Urothelium cell line (cell line): ENCODE measurements around the gene USP36.
"Not testable (repeated sequence)": the region's sequence is repeated elsewhere in the genome, so short reads cannot be mapped to it uniquely, and the experiment has no call there.

Source experiments
- DNase-seq: peaks from one replicate; pipeline ENCODE4 v3.0.0; 2011; ENCODE audit warnings: low spot score, mixed read lengths
- FAIRE-seq: peaks from 2 replicates; lab custom pipeline; 2011; peaks lifted over from hg19 to GRCh38; lab: Jason Lieb, UNC

The USP36 gene

DNA sequence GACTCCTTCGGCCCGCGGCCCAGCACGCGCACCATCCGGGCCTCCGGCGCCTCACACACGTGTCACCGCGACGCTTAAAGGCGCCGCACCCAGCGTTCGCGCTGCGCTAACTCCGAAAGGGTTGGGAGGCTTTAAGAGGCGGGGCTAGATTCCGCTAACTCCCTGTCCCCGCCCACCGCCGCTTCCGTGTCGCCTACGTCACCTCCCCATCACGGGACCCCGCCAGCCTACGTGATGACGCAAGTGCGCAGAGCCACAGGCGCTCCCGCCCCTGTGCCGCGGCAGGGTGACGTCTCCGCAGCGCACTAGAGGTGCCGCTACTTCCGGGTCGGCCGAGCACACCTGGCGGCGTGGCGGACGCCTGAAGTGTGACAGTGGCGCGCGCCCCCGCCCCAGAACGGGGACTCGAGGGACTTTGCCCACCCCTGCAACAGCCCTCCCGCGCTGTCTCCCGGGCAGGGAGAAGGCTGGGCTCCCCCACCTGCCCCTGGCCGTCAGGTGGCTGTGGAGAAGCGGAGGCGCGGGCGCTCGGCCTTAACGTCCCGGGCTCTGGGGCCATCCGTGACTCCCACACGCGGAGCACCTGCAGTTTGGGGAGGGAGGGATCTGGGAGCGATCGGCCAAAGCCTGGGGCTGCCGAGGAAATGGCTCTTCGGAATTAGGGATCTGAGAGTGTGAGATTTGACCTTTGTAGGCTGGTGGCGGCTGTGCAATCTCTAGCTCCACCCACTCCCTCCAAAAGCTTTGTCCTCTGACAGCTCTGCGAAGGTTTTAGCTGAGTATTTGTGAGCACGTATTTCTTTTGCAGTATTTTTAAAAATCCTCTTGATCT lies at the start of gene USP36:
Gene USP36, minus strand, starts transcription at position 35 of the 832 bp plus-strand sequence. CDS start 4,451 bp downstream, outside the sequence.
- FAIRE-seq, result peak; percentile 97
- peak; percentile 100 for DNase-seq

DNA sequence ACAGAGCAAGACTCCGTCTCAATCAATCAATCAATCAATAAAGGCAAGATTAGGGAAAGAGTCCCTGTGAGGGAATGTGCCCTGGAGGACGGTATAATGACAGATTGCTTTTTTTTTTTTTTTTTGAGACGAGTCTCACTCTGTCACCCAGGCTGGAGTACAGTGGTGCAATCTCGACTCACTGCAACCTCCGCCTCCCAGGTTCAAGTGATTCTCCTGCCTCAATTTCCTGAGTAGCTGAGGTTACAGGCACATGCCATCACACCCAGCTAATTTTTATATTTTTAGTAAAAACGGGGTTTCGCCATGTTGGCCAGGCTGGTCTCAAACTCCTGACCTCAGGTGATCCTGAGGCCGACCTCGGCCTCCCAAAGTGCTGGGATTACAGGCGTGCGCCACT lies 49.5 kb upstream of the USP36 start:
- not testable (repeated sequence) for DNase-seq, FAIRE-seq

DNA sequence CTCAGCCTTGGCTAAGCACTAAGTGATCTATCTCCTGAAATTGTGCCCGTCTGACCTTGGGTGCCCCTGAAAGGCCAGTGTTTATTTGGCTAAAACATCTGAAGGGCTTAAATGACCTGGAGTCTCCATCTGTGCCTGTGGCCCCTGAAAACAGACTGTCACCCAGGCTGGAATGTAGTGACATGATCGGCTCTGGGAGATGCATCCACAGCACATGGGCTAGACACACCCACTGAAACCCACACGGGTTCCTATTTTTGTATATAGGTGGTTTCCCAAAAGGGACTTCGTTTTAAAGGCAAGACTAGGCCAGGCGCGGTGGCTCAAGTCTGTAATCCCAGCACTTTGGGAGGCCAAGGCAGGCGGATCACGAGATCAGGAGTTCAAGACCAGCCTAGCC lies 48.9 kb upstream of the USP36 start:
- DNase-seq (no peak), FAIRE-seq (no peak)

DNA sequence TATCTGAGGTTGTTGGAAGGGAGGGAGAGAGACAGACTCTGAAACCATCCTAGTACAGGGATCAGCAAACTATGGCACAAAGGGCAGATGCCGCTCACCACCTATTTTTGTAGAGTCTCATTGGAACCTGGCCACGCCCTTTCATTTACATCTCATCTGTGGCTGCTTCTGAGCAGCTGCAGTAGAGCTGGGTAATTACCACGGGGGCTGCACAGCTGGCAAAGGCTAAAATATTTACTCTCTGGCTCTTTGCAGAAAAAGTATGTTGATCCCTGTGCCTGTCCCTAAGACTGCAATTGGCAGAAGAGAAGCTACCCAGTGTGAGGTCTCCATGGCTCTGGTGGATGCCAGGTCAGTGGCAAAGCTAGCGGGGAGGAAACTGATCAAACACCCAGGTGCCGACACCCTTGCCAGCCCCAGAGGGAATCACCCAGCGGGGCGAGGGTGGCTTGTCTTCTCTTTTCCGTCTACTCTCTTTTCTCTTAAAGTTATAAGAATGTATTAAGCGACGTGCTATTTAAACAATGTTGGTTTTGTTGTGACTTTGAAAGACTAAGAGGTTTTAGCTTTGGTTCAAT lies 48.4 kb upstream of the USP36 start:
- DNase-seq (no peak), FAIRE-seq (no peak)

DNA sequence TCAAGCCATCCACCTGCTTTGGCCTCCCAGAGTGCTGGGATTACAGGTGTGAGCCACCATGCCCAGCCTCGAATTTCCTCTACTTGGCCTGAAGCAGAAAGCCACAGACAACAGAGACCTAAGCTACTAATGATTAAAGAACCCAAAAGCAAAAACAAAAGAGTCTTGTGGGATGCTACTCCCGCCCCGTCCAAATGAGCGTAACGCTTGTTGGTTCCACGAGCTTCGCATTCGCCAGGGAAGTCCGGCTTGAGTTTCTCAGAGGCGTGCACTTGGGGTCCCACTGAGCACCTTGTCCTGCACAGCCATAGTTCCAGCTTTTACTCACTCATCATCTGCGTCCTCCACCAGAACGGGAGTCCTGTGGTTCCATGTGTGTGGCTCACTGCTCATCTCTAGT lies 46.3 kb upstream of the USP36 start:
- DNase-seq (no peak), FAIRE-seq (no peak)

DNA sequence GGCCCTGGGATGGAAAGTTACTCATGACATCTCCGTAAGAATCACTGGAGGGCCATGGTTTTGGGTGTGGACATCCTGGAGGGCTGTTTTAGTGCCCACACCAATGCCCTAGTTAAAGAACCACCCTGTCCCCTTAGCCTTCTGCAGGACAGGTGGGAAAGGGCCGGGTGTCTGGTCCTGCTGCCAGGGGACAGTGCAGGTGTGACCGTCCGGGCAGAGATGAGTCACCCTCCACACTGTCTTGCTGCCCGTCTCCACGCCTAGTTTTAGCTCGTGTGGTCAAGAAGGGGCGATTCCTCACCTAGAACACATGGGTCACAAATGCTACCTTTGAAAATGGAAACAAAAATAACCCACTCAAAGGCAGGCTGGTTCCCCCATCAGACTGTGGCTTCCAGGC lies 45.3 kb upstream of the USP36 start:
- DNase-seq, result no peak

DNA sequence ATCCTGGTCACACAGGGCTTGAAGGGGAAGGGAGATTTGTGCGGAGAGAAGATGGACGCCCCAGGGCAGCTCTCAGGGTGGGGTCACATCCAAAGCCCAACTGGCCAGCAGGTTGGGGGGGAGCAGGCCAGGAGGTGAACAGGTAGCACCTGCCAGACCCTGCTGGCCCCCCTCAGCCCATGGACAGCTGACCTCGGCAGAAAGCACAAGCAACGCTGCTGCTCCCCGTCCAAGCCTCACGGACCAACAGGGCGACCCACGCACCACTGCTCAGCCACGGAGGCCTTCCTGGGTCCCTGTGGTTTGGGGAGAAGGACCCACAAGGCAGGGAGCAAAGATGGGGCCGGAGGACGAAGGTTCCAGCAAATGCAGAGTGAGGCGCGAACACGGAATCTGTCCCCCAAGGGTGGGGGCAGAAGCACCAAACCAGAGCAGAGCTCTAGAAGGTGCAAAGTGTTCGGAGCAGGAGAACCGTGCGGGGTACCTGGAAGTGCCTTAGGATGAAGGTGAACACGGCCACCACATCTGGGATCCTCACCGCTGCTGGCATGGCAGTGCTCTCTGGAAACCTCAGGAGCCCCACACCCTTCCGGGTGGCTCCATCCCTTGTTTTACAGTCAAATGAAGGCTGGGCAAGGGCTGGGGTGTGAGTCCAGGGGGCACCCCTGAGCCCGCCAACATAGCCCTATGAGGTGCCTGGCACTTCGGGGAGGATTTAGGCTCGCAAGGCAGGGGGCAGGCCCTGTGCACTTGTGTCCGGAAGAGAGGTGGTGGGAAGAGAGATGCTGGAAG lies 44.5 kb upstream of the USP36 start:
- DNase-seq (no peak), FAIRE-seq (peak; percentile 77)

More for the DNA sequence above, 45.3 kb upstream of the USP36 start:
- FAIRE-seq, result peak; percentile 90

DNA sequence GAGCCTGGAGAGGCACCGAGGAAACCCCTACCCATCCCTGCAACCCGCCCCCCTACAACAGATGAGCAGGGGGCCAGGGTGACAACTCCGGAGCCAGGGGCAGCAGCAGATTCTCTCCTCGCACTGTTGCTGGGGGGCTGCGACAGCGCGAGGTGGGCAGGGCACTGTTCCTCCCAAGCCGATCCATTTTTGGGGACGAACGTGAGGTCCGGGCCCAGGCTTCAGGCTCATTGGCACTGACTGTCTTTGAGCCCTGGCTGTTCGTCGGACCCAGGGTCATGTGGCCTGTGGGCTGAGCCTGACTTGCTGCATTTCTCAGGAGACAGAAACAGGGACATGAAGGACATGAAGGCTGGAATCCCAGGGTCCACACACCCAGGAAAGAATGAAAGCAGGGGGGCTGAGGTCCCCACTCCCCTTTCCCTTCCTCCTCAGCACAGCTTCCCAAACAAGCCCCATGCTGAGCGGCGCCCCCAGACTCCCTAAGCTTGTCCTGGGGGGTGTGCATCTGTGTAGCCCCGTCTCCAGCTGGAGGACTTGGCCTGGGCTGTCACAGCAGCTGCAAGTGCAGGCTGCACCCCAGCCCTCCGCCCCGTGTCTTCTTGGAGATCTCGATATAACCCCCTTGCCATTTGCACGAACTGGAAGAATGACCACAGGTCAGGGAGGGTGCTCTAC lies 43.7 kb upstream of the USP36 start:
- DNase-seq (peak; percentile 45), FAIRE-seq (no peak)

DNA sequence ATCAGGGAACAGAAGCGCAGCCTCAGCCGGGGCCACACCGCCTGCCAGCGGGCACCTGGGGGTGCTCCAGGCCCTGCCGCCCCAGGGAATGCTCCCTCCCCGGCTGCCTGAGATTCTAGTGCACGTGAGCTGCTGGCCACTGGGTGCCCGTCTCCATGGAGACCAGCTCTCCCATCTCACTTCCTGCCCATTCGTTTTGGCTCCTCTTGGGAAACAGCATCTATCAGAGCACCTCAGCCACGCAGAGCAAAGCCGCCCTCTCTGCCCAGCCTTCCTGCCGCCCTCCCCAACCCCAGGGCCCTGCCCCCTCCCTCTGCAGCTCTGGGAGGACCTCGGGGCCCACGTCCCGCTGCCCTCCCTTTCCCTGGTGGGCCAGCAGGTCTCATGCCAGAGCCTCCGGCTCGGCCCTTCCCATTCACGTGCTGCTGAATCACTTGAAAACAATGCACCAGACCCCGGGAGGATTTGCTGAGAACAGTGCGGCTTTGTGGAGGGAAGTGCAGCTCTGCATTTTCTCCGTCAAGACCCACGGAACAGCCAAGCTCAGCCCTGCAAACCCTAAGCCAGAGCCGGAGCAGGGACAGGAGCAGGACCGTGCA lies 43.0 kb upstream of the USP36 start:
- DNase-seq (peak; percentile 97), FAIRE-seq (peak; percentile 97)

DNA sequence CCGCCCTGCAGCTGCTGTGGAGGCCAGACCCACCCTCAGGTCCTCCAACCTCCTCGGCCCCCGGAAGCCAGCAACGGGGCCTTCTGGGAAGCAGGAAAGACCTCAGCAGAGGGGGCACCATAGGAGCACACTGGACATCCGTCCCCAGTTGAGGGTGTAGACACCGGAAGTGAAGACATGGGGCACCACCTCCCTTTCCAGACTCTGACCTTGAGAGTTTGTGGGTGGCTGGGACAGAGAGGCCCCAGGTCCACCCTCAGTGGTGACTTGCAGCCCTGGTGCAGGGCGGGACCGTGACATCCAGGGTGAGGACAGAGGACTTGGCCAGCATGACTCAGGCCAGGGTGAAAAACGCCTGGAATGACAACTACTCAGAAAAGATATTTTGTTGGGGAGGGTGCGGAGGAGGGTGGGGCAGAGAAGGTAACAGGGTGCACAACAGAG lies 42.5 kb upstream of the USP36 start:
- DNase-seq (no peak), FAIRE-seq (peak; percentile 30)

DNA sequence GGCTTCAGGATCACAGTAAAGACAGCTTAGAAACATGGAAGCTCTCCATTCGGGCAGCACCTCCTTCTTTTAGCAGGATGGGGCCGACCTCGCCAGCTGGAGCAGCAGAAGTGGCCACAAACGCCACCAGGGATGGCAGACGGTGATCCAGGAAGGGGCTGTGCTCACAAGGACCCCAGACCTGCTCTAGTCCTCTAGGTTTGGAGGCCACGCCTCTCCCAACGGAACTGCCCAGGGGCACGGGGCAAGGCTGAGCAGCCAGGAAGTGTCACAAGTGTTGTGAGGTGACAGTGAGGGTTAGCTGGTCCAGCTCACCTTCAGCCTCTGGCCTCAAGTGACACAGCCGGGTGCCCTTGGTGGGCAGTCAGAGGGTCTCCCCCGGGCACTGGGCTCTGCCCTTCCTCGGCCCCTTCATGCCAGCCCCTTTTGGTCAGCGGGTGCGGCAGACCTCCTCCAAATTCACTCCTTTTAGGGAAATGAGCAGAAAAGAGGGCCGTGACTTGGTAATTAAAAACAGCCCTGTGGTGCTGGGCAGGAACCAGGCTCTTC lies 42.0 kb upstream of the USP36 start:
- peak; percentile 97 for FAIRE-seq
- no peak for DNase-seq

DNA sequence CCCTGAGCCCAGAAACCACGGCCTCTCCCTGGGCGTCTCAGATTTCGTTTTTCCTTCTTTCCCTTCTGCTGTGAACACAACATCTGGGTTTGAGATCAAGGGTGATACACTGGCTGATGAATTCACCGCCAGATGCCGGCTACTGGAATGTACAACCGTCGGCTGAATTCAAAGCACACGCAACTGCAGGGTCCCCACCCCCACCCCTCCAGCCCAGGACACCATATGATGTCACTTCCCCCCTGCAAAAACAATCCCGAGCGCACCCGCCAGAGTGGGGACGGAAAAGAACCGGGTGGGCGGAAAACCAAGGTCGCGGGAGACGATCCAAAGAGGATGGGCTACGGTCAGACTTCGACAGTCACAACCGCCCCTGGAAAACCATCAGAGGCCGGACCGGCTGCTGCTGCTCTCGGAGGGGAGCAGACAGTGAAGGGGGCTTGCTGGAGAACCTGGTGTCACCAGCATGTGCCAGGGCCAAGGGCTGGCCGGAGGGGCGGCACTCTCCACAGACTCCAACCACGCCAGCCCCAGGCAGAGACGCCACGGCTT lies 39.1 kb upstream of the USP36 start:
- FAIRE-seq (peak; percentile 93), DNase-seq (peak; percentile 89)

DNA sequence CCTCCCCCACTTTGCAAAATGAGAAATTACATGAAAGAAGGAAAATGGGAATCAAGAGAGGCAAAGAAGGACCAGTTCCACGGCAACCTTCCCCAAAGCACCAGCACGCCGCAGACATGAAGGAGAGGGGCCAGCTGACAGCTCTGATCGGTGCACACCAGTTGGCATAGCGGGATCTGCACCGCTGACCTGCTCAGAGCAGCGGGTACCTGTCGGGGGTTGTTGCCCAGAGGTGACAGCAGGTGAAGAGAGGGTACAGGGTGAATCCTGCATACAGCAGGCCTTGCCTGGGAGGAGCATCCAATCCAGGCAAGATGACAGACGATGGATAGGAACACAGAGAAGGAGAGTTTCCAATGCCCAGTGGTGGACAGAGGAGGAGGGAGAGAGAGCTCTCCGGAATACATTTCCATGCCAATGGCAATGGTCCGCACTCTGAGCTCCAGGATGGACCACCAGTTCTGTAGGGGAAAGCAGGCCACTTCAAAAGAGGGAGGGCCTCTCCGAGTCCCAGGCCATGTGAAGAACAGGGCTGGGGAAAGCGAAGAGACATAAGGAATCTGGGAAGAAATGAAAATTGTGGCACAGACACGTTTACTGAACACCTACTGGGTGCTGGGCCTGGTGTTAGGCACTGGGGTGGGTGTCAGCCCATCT lies 38.4 kb upstream of the USP36 start:
- DNase-seq, result no peak
- peak; percentile 96 for FAIRE-seq

DNA sequence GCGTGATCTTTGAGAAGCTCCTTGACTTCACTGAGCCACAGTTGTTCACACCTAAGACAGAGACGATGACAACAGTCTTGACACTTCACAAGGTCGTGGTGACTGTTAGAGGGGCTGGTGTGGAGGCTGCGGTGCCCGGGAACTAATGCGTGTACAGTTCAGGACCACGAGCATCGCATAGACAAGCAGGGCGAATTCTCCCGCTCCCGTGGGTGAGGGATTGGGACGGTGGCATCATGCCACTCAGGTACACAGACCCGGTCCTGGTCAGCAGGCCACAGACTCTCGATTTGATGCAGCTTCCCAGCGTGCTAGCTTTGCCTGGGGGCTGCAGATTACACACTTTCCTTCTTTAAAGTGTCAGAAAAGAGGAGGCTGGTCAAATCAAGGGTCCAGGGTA lies 37.6 kb upstream of the USP36 start:
- peak; percentile 84 for FAIRE-seq

DNA sequence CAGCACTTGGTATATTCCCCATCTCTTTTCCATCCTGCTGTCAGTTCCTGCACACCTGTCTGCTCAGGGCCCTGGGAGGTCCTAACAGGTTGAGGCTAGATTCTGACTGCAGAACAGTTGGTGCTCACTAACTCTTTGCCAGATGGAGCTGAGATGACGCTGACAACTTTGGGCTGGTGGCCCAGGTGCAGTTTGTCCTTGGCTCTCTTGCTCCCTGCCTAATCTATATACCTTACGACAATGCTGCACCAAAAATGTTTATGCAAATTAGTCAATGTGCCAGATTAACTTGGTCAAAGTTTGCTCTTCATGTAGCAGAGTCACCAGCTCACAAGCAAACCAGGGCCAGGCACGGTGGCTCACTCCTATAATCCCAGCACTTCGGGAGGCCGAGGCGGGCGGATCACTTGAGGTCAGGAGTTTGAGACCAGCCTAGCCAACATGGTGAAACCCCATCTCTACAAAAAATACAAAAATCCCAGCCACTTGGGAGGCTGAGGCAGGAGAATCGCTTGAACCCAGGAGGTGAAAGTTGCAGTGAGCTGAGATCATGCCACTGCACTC lies 36.4 kb upstream of the USP36 start:
- not testable (repeated sequence) for FAIRE-seq, DNase-seq

More for the DNA sequence above, 37.6 kb upstream of the USP36 start:
- DNase-seq, result no peak

DNA sequence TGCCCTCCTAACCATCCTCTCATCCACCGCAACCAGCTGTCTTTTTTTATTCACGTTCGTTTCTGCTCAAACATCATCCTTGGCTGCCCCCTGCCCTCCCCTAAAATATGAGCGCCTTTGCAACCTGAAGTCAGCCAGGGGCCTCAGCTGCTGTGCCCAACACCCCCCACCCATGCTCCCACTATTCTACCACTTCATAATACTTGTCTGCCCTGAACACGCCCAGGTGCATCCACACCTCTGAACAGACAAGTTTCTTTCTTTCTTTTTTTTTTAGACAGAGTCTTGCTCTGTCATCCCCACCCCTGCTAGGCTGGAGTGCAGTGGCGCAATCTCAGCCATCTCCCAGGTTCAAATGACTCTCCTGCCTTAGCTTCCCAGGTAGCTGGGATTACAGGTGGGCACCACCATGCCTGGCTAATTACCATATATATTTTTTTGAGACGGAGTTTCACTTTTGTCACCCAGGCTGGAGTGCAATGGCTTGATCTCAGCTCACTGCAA lies 35.5 kb upstream of the USP36 start:
- no peak for FAIRE-seq
- no peak for DNase-seq

DNA sequence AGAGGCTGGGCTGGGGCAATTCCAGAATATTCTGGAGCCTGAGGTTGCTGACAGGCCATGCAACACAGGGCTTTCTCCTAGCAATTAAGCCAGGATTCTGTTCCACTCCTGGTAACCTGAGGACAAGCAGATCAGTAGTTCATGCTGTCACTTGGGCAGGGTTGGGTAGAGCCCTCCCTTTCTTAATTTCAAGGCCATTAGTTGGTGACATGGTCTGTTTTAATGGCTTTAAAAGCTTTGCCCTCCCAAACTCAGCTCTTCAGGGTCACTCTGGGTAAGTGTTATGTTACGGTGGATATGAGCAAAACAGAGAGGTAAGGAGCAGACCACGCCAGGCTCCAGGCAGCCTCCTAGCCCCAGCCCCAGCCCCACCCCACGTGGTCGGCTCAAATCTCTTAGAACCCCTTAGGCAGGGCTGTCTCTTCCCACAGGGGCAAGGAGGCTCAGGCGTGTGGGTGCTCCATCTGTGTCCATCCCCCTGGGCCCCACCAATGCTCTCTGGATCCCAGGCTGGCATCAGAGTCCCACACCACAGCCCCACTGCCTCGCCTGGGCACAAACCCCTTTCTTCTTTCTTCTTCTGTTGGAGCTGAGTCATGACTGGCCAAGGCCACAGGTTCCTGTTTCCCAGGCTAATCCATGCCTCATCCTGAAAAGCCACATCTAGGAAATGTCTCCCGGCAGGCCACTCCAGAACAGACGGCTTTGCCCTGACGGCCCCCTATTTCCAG lies 34.9 kb upstream of the USP36 start:
- FAIRE-seq (peak; percentile 87), DNase-seq (peak; percentile 60)
